GM23338 (cell line): ENCODE measurements around the gene GPC6.

Experiments
- CREB1 ChIP-seq: fragments of 250-450 bp; sonication (Bioruptor Pico); IDR thresholded peaks from 2 replicates; pipeline ENCODE4 v1.5.0; 2020; ENCODE audit warnings: low read depth, mild to moderate bottlenecking, moderate library complexity
- CTCF ChIP-seq, 2 experiments: fragments of 200-600 bp in 1 of 2; sonication (generic) in 1 of 2; conservative IDR thresholded peaks; 2 replicates each; pipeline versions ENCODE4 v1.5.1 to v1.6.1; 2016 to 2017; ENCODE audit warnings: antibody characterized with exemption in 2 of 2, low read depth in 2 of 2, mild to moderate bottlenecking in 2 of 2, moderate library complexity in 1 of 2
- EZH2 ChIP-seq: fragments of 200-600 bp; sonication (generic); IDR thresholded peaks from one replicate; pipeline ENCODE4 v1.8.0; 2017; ENCODE audit warnings: antibody characterized with exemption, mild to moderate bottlenecking, low read depth; ENCODE audit not compliant: unreplicated experiment
- EZH2phosphoT487 ChIP-seq: fragments of 200-600 bp; sonication (generic); IDR thresholded peaks from one replicate; pipeline ENCODE4 v1.8.1; 2018; ENCODE audit warnings: antibody characterized with exemption; ENCODE audit not compliant: unreplicated experiment
- JUNB ChIP-seq: IDR thresholded peaks from one replicate; pipeline ENCODE4 v1.6.1; 2016; ENCODE audit warnings: antibody characterized with exemption; ENCODE audit not compliant: unreplicated experiment
- NANOG ChIP-seq: IDR thresholded peaks from 2 replicates; pipeline ENCODE4 v1.6.1; 2016; ENCODE audit warnings: antibody characterized with exemption, borderline replicate concordance
- POLR2AphosphoS5 ChIP-seq: IDR thresholded peaks from 2 replicates; pipeline ENCODE4 v1.6.1; 2016; ENCODE audit warnings: antibody characterized with exemption, low read depth
- REST ChIP-seq: IDR thresholded peaks from one replicate; pipeline ENCODE4 v1.6.1; 2018; ENCODE audit warnings: antibody characterized with exemption; ENCODE audit not compliant: unreplicated experiment
- STAT1 ChIP-seq: IDR thresholded peaks from one replicate; pipeline ENCODE4 v1.6.1; 2016; ENCODE audit warnings: antibody characterized with exemption; ENCODE audit not compliant: unreplicated experiment
- ZNF114 ChIP-seq: fragments of 250-450 bp; sonication (Bioruptor Pico); IDR thresholded peaks from 2 replicates; pipeline ENCODE4 v1.5.0; 2020; ENCODE audit warnings: mild to moderate bottlenecking, moderate library complexity
- ZNF331 ChIP-seq: fragments of 250-450 bp; sonication (Bioruptor Pico); IDR thresholded peaks from 2 replicates; pipeline ENCODE4 v1.5.0; 2020; ENCODE audit warnings: low read depth, mild to moderate bottlenecking, moderate library complexity

- no peak for TF ChIP-seq CTCF (conservative IDR thresholded peaks at IDR 0.05; ENCODE audit: low read depth in 2 of 2)
- no peak for TF ChIP-seq EZH2
- no peak for TF ChIP-seq POLR2AphosphoS5
- TF ChIP-seq ZNF331 (CRISPR knock-in tag): no peak
- TF ChIP-seq REST: no peak
- no peak for TF ChIP-seq ZNF114
- TF ChIP-seq EZH2phosphoT487: no peak
- TF ChIP-seq JUNB: no peak
- TF ChIP-seq NANOG: no peak
- no peak for TF ChIP-seq STAT1
- no peak for TF ChIP-seq CREB1 (CRISPR knock-in tag)
Observed at GRCh38 chr13:93670866-93671265, 444.3 kb downstream of the GPC6 start.
